K562 (cell line): ENCODE results near the gene RBFA. TPM values are rescaled to one million over a fixed set of nuclear protein-coding genes. Genes with fewer than 3 reads are reported as not detected.

ENCODE experiments used
- FOXP4 ChIP-seq: sonication (generic); formaldehyde crosslinking; IDR thresholded peaks from 2 replicates; pipeline ENCODE4 v1.8.0; 2022; ENCODE audit warnings: mild to moderate bottlenecking, missing genetic modification reagents, borderline replicate concordance
- FUS ChIP-seq: fragments of 200-400 bp; formaldehyde crosslinking; optimal IDR thresholded peaks from 2 replicates; pipeline ENCODE3; 2017; ENCODE audit warnings: low read depth, low read length
- HBP1 ChIP-seq: fragments of 450-650 bp; formaldehyde crosslinking; IDR thresholded peaks from 2 replicates; pipeline ENCODE4 v1.4.0; 2022; ENCODE audit warnings: missing genetic modification characterization
- IFI16 ChIP-seq: fragments of 250-450 bp; sonication (Bioruptor Pico); IDR thresholded peaks from 2 replicates; pipeline ENCODE4 v2.1.2; 2022; ENCODE audit warnings: mild to moderate bottlenecking, inconsistent platforms
- MTF1 ChIP-seq: fragments of 250-450 bp; sonication (Bioruptor Pico); IDR thresholded peaks from 2 replicates; pipeline ENCODE4 v1.9.0; 2021; ENCODE audit warnings: moderate library complexity, mild to moderate bottlenecking, inconsistent platforms, borderline replicate concordance
- PCBP2 ChIP-seq: fragments of 200-400 bp; formaldehyde crosslinking; IDR thresholded peaks from 2 replicates; pipeline ENCODE4 v1.6.1; 2018; ENCODE audit warnings: low read length, low read depth, mild to moderate bottlenecking, moderate library complexity; ENCODE audit not compliant: poor library complexity, severe bottlenecking
- TEAD2 ChIP-seq: fragments of 450-650 bp; IDR thresholded peaks from 2 replicates; pipeline ENCODE4 v1.6.1; 2016; ENCODE audit warnings: missing genetic modification characterization, control low read depth, missing compliant biosample characterization
- polyA plus RNA-seq, 8 experiments: library from polyadenylated mRNA; depleted of rRNA in 4 of 8; stranded (reverse) in 5 of 8; unstranded in 3 of 8; fragments of >200 nt; fragmentation: Nextera tagmentation in 2 of 8; fragmentation: Illumina TruSeq in 1 of 8; extraction: Ambion mirVana in 2 of 8; extraction: Trizol in 1 of 8; gene quantifications; 2 replicates each; pipeline versions ENCODE4 v1.2.1 to v1.2.3, GENCODE V29; 2011 to 2014; ENCODE audit warnings: inconsistent platforms in 1 of 8, missing spikeins in 1 of 8
- total RNA-seq, 7 experiments: library from RNA; depleted of rRNA in 6 of 7; stranded (reverse); fragments of >200 nt in 6 of 7; fragmentation: Illumina TruSeq in 2 of 7; extraction: Trizol in 2 of 7; gene quantifications; 2 replicates each; pipeline versions ENCODE4 v1.2.1 to v1.2.3, GENCODE V29; 2011 to 2021; ENCODE audit warnings: low replicate concordance in 1 of 7
- TF ChIP-seq, protein P1 (sequence below): IDR thresholded peaks from 2 replicates; pipeline ENCODE4 v1.6.1; 2012; ENCODE audit warnings: low read depth, low read length, improper control_type of control experiment, borderline replicate concordance
- TF ChIP-seq, protein P2 (sequence below): fragments of 200-600 bp; sonication (generic); IDR thresholded peaks from one replicate; pipeline ENCODE4 v1.6.1; 2012; ENCODE audit warnings: mild to moderate bottlenecking, low read depth, low read length, inconsistent platforms

The RBFA gene
- total and polyA plus RNA-seq, 9 of the 15 experiments (the other 6 are each of a cell fraction or from before 2014, with no cell fraction given): 3.4 to 41.9 (median 25.8) TPM

DNA sequence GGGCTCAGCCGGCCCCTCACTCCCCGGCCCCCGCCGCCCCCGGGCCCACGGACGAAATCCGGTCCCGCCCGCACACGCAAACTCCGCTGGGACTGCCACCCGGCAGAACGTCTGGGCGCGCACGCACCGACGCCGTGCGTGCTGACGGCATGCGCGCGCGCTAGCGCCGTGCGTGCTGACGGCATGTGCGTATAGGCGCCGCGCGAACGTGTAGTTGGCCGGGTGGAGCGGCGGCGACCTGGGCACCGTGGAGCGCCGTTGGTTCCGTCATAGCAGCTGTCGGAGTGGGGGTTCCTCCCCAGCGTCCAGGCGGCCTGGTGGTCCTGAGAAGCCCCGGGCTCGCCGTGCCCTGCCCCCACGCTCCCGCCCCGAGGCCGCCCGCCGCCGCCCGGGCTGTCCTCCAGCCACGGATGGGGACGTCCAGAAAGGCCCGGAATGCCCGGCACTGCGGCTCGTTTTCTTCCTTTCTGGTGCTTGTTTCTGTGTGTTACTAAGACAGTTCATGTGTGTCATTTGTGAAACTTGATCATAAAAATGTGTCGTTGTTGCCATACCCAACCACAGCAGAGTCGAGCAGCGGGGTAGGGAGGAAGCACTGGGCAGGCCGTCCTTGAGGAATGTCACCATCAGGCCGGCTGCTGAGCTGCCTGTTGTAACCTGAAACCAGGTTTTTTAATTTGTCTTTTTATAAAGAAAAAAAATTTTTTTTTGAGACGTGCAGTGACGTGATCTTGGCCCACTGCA, 45.6 kb upstream of the RBFA start, which contains the start of gene TXNL4A (continued):
- TF ChIP-seq, protein P1, sequence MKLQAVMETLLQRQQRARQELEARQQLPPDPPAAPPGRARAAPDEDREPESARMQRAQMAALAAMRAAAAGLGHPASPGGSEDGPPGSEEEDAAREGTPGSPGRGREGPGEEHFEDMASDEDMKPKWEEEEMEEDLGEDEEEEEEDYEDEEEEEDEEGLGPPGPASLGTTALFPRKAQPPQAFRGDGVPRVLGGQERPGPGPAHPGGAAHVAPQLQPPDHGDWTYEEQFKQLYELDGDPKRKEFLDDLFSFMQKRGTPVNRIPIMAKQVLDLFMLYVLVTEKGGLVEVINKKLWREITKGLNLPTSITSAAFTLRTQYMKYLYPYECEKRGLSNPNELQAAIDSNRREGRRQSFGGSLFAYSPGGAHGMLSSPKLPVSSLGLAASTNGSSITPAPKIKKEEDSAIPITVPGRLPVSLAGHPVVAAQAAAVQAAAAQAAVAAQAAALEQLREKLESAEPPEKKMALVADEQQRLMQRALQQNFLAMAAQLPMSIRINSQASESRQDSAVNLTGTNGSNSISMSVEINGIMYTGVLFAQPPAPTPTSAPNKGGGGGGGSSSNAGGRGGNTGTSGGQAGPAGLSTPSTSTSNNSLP: no peak
- no peak for TF ChIP-seq PCBP2
- no peak for TF ChIP-seq FUS
- TF ChIP-seq MTF1: no peak
- TF ChIP-seq FOXP4 (CRISPR knock-in tag): peak; percentile 22; the same call in 1 of the 2 replicates
- TF ChIP-seq TEAD2 (tag): no peak
- TF ChIP-seq, protein P2, sequence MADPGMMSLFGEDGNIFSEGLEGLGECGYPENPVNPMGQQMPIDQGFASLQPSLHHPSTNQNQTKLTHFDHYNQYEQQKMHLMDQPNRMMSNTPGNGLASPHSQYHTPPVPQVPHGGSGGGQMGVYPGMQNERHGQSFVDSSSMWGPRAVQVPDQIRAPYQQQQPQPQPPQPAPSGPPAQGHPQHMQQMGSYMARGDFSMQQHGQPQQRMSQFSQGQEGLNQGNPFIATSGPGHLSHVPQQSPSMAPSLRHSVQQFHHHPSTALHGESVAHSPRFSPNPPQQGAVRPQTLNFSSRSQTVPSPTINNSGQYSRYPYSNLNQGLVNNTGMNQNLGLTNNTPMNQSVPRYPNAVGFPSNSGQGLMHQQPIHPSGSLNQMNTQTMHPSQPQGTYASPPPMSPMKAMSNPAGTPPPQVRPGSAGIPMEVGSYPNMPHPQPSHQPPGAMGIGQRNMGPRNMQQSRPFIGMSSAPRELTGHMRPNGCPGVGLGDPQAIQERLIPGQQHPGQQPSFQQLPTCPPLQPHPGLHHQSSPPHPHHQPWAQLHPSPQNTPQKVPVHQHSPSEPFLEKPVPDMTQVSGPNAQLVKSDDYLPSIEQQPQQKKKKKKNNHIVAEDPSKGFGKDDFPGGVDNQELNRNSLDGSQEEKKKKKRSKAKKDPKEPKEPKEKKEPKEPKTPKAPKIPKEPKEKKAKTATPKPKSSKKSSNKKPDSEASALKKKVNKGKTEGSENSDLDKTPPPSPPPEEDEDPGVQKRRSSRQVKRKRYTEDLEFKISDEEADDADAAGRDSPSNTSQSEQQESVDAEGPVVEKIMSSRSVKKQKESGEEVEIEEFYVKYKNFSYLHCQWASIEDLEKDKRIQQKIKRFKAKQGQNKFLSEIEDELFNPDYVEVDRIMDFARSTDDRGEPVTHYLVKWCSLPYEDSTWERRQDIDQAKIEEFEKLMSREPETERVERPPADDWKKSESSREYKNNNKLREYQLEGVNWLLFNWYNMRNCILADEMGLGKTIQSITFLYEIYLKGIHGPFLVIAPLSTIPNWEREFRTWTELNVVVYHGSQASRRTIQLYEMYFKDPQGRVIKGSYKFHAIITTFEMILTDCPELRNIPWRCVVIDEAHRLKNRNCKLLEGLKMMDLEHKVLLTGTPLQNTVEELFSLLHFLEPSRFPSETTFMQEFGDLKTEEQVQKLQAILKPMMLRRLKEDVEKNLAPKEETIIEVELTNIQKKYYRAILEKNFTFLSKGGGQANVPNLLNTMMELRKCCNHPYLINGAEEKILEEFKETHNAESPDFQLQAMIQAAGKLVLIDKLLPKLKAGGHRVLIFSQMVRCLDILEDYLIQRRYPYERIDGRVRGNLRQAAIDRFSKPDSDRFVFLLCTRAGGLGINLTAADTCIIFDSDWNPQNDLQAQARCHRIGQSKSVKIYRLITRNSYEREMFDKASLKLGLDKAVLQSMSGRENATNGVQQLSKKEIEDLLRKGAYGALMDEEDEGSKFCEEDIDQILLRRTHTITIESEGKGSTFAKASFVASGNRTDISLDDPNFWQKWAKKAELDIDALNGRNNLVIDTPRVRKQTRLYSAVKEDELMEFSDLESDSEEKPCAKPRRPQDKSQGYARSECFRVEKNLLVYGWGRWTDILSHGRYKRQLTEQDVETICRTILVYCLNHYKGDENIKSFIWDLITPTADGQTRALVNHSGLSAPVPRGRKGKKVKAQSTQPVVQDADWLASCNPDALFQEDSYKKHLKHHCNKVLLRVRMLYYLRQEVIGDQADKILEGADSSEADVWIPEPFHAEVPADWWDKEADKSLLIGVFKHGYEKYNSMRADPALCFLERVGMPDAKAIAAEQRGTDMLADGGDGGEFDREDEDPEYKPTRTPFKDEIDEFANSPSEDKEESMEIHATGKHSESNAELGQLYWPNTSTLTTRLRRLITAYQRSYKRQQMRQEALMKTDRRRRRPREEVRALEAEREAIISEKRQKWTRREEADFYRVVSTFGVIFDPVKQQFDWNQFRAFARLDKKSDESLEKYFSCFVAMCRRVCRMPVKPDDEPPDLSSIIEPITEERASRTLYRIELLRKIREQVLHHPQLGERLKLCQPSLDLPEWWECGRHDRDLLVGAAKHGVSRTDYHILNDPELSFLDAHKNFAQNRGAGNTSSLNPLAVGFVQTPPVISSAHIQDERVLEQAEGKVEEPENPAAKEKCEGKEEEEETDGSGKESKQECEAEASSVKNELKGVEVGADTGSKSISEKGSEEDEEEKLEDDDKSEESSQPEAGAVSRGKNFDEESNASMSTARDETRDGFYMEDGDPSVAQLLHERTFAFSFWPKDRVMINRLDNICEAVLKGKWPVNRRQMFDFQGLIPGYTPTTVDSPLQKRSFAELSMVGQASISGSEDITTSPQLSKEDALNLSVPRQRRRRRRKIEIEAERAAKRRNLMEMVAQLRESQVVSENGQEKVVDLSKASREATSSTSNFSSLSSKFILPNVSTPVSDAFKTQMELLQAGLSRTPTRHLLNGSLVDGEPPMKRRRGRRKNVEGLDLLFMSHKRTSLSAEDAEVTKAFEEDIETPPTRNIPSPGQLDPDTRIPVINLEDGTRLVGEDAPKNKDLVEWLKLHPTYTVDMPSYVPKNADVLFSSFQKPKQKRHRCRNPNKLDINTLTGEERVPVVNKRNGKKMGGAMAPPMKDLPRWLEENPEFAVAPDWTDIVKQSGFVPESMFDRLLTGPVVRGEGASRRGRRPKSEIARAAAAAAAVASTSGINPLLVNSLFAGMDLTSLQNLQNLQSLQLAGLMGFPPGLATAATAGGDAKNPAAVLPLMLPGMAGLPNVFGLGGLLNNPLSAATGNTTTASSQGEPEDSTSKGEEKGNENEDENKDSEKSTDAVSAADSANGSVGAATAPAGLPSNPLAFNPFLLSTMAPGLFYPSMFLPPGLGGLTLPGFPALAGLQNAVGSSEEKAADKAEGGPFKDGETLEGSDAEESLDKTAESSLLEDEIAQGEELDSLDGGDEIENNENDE: no peak
- no peak for TF ChIP-seq IFI16 (CRISPR knock-in tag)
- TF ChIP-seq HBP1 (CRISPR knock-in tag): no peak
